ENCODE measurements around the gene COL7A1.

Gene COL7A1

DNA sequence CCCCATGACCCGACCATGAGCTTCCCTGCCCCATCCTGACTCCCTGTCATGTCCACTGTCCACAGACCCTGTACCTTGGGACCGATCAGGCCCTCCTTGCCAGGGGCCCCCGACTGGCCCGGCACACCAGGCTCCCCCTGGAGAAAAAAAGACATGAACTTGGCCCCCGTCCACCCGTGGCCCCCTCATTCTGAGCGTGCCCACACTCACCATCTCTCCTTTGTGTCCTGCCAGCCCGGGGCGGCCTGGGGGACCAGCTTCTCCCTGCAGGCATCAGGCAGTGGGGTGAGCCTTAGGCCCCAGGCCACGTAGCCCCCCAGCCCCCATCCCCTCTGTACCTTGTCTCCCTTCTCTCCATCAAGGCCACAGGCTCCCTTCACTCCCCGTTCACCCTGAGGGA, 27.6 kb downstream of the COL7A1 start:
- H3K9ac ChIP-seq (ENCODE audit: low read length): no peak overlapping the region
- peaks cover 9% of the 10 kb centered on the region for H3K4me1 ChIP-seq (ENCODE audit: control insufficient read depth, insufficient read depth, low read length)
- H3K36me3 ChIP-seq (ENCODE audit: control insufficient read depth, insufficient read depth, low read length, severe bottlenecking): no peaks in the 10 kb centered on the region
- H3K27me3 ChIP-seq (replicated peaks; ENCODE audit: control insufficient read depth, insufficient read depth, low read length): no peaks in the 10 kb centered on the region
- no peaks in the 10 kb centered on the region for H3K9me3 ChIP-seq (ENCODE audit: control insufficient read depth, low read length)
- no peak overlapping the region for H3K4me3 ChIP-seq (ENCODE audit: low read length)
- DNase-seq (ENCODE audit: low read depth): no peak

DNA sequence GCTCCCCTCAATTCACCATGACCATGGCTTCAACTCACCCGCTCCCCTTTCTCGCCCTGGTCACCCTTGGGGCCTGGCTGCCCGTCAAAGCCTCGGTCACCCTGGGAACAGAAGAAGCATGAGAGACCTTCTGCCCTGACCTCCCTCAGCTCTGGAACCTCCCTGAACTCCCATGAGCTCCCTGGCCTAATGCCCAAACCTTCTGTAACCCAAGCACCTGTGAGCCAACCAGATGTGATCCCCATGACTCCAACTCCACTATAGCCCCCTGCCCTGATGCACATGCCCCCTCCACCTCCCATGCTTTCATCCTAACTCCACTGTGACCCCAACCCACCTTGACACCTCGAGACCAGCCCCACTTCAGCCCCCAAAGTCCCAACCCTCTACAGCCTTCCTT, 28.0 kb downstream of the COL7A1 start:
- H3K9ac ChIP-seq (ENCODE audit: low read length): no peak overlapping the region

DNA sequence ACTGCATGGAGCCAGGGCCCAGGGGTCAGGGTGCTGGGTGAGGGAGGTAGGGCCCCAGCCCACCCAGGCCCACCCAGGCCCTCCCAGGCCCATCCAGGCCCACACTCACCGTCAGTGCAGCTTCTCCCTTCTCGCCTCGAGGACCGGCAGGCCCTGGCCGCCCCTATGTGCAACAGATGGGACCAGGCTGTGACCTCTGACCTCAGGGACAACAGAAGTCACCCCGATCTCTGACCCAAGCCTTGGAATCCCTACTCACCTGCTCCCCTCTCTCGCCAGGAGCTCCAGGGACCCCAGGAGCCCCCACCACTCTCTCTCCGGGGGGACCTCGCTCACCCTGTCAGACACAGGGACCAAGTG, 28.7 kb downstream of the COL7A1 start:
- Histone ChIP-seq H3K36me3 (ENCODE audit: control insufficient read depth, insufficient read depth, low read length, severe bottlenecking) (no peaks in the 10 kb centered on the region), H3K4me3 (ENCODE audit: low read length) (no peak overlapping the region), H3K9me3 (ENCODE audit: control insufficient read depth, low read length) (no peaks in the 10 kb centered on the region), H3K4me1 (ENCODE audit: control insufficient read depth, insufficient read depth, low read length) (peaks cover 9% of the 10 kb centered on the region), H3K27me3 (replicated peaks; ENCODE audit: control insufficient read depth, insufficient read depth, low read length) (no peaks in the 10 kb centered on the region), H3K9ac (ENCODE audit: low read length) (no peak overlapping the region)
- no peak for DNase-seq (ENCODE audit: low read depth)

More for the DNA sequence above, 28.0 kb downstream of the COL7A1 start:
- DNase-seq (ENCODE audit: low read depth): no peak
- Histone ChIP-seq H3K36me3 (ENCODE audit: control insufficient read depth, insufficient read depth, low read length, severe bottlenecking) (no peaks in the 10 kb centered on the region), H3K9me3 (ENCODE audit: control insufficient read depth, low read length) (no peaks in the 10 kb centered on the region), H3K4me1 (ENCODE audit: control insufficient read depth, insufficient read depth, low read length) (peaks cover 9% of the 10 kb centered on the region), H3K27me3 (replicated peaks; ENCODE audit: control insufficient read depth, insufficient read depth, low read length) (no peaks in the 10 kb centered on the region), H3K4me3 (ENCODE audit: low read length) (no peak overlapping the region)

DNA sequence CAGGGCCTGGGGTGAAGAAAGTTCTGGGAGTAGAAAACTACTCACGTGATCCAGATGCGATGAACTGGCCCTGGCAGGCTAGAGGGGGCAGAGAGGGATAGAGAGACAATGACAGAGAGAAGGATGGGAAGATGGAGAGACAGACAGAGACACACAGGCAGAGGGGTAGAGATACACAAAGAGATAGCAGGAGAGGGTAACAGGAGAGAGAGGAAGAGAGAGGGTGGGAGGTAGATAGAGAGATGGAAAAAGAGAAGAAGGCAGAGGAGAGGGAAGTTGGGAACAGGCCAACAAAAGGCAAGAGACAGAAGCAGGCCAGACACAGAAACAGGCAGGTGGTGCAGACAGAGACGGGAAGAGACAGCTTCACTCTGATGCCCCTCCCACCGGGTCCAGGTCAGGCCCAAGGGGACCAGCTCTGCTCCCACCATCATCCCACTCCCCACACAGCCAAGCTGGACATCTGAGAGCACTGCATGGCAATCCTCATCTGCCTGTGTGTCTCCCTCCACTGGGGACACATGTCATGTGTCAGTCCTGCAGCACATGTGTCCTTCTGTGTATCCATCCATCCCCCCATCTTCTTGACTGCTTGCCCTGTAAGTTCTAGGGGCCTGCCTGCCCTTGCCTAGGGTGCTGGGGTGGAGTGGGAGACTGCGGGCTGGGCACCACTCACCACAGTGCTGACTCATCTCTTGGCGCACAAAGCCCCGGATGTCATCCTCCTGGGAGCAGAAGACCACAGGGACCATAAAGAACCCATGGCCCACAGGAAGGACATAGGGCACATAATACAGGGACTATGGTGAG, 29.3 kb downstream of the COL7A1 start:
- peak; percentile 68 for DNase-seq (ENCODE audit: low read depth)
- H3K36me3 ChIP-seq (ENCODE audit: control insufficient read depth, insufficient read depth, low read length, severe bottlenecking): no peaks in the 10 kb centered on the region
- H3K9ac ChIP-seq (ENCODE audit: low read length): no peak overlapping the region
- H3K9me3 ChIP-seq (ENCODE audit: control insufficient read depth, low read length): no peaks in the 10 kb centered on the region
- H3K4me3 ChIP-seq (ENCODE audit: low read length): no peak overlapping the region
- H3K4me1 ChIP-seq (ENCODE audit: control insufficient read depth, insufficient read depth, low read length): peaks cover 10% of the 10 kb centered on the region
- no peaks in the 10 kb centered on the region for H3K27me3 ChIP-seq (replicated peaks; ENCODE audit: control insufficient read depth, insufficient read depth, low read length)

DNA sequence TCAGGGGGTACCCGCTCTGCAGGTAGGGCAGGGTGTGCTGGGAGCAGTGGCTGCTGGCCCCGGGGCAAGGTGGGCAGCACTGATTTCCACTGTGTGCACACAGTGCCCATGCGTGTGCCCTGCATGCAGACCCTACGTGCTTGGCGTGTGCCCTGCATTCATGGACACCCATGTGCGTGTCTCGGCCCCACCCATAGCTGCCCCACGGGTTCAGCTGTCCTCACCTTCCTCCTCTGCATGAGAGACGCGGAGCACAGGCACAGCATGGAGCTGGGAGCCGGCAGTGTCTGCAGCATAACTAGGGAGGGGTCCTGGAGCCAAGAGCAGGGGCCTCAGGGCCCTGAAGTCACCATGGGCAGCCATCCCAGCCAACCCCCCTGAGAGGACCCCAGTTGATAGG, 29.9 kb downstream of the COL7A1 start:
- H3K4me3 ChIP-seq (ENCODE audit: low read length): no peak overlapping the region
- no peaks in the 10 kb centered on the region for H3K36me3 ChIP-seq (ENCODE audit: control insufficient read depth, insufficient read depth, low read length, severe bottlenecking)
- peaks cover 16% of the 10 kb centered on the region for H3K4me1 ChIP-seq (ENCODE audit: control insufficient read depth, insufficient read depth, low read length)
- H3K27me3 ChIP-seq (replicated peaks; ENCODE audit: control insufficient read depth, insufficient read depth, low read length): no peaks in the 10 kb centered on the region
- H3K9ac ChIP-seq (ENCODE audit: low read length): no peak overlapping the region
- DNase-seq (ENCODE audit: low read depth): no peak
- H3K9me3 ChIP-seq (ENCODE audit: control insufficient read depth, low read length): no peaks in the 10 kb centered on the region

DNA sequence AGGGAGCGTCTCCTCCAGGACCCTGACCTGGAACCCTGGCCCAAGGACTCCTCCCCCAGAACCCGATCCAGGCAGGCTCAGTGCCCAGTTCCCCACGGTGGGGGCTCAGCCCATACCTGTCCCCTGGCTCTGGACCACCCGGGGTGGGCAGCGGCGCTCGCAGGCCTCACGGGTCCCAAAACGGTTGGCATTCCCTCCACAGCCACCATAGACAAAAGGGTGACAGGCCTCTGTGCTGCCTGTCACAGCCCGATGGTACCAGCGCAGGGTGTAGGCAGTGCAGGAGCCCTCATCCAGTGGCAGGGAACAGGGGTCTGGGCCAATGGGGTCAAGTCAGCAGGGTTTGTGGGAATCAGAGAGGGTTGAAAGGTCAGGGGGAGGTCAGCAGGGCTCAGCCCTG, 30.5 kb downstream of the COL7A1 start:
- Histone ChIP-seq H3K36me3 (ENCODE audit: control insufficient read depth, insufficient read depth, low read length, severe bottlenecking) (no peaks in the 10 kb centered on the region), H3K4me1 (ENCODE audit: control insufficient read depth, insufficient read depth, low read length) (peaks cover 19% of the 10 kb centered on the region), H3K9ac (ENCODE audit: low read length) (no peak overlapping the region), H3K9me3 (ENCODE audit: control insufficient read depth, low read length) (no peaks in the 10 kb centered on the region), H3K27me3 (replicated peaks; ENCODE audit: control insufficient read depth, insufficient read depth, low read length) (no peaks in the 10 kb centered on the region), H3K4me3 (ENCODE audit: low read length) (no peak overlapping the region)
- no peak for DNase-seq (ENCODE audit: low read depth)

DNA sequence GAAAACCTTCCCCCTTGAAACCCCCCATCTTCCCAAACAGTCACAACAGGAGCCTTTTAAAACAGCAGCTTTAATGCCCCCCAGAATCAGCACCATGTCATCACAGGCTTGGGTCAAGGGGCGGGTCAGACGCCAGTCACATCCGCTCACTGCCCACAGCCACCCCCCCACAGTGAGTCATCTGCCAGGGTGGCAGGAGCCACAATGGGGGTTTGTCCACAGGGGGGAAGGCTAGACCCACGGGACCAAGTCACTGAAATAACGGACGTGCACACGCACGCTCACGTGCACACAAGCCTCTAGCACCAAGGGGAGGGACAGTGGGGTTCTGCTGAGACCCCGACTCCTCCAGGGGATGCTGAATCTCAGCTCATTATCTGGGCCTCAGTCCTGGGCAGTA, 31.1 kb downstream of the COL7A1 start:
- no peaks in the 10 kb centered on the region for H3K36me3 ChIP-seq (ENCODE audit: control insufficient read depth, insufficient read depth, low read length, severe bottlenecking)
- H3K27me3 ChIP-seq (replicated peaks; ENCODE audit: control insufficient read depth, insufficient read depth, low read length): no peaks in the 10 kb centered on the region
- no peaks in the 10 kb centered on the region for H3K9me3 ChIP-seq (ENCODE audit: control insufficient read depth, low read length)
- H3K4me3 ChIP-seq (ENCODE audit: low read length): no peak overlapping the region
- peaks cover 19% of the 10 kb centered on the region for H3K4me1 ChIP-seq (ENCODE audit: control insufficient read depth, insufficient read depth, low read length)
- DNase-seq (ENCODE audit: low read depth): peak; percentile 66
- H3K9ac ChIP-seq (ENCODE audit: low read length): no peak overlapping the region

DNA sequence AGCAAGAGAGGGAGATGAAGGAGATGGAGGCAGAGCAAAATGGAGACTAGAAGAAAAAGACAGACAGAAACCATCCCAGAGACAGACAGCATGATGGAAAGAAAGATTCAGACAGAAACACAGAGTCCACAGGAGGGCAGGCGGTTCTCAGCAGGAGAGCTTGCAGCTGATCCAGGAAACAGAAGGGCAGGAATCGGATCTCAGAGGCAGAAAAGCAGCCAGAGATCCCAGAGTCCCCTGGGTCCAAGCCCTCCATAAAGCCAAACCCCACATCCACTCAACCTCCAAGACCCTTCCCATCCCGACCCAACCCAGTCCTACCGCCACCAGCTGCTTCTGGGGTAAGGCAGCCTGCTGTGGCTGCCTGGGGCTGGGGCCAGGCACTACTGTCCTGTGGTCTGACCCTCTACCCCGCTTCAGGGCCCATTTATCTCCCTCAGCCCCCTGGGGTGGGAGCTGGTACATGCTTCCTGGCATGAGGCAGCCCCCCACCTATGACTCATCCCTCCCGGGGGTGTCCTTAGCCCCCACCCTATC, 31.7 kb downstream of the COL7A1 start, which contains the start of gene UCN2:
Gene UCN2 (minus strand): TSS at position 400 of the 537 bp plus-strand sequence. CDS start 657 bp downstream, outside the sequence.
- no peaks in the 10 kb centered on the region for H3K36me3 ChIP-seq (ENCODE audit: control insufficient read depth, insufficient read depth, low read length, severe bottlenecking)
- no peak within 1 kb of the TSS for H3K9ac ChIP-seq (ENCODE audit: low read length)
- H3K4me3 ChIP-seq (ENCODE audit: low read length): no peak within 1 kb of the TSS
- DNase-seq (ENCODE audit: low read depth): peak; percentile 57
- no peaks in the 10 kb centered on the region for H3K27me3 ChIP-seq (replicated peaks; ENCODE audit: control insufficient read depth, insufficient read depth, low read length)
- H3K9me3 ChIP-seq (ENCODE audit: control insufficient read depth, low read length): no peaks in the 10 kb centered on the region
- H3K4me1 ChIP-seq (ENCODE audit: control insufficient read depth, insufficient read depth, low read length): peaks cover 19% of the 10 kb centered on the region

DNA sequence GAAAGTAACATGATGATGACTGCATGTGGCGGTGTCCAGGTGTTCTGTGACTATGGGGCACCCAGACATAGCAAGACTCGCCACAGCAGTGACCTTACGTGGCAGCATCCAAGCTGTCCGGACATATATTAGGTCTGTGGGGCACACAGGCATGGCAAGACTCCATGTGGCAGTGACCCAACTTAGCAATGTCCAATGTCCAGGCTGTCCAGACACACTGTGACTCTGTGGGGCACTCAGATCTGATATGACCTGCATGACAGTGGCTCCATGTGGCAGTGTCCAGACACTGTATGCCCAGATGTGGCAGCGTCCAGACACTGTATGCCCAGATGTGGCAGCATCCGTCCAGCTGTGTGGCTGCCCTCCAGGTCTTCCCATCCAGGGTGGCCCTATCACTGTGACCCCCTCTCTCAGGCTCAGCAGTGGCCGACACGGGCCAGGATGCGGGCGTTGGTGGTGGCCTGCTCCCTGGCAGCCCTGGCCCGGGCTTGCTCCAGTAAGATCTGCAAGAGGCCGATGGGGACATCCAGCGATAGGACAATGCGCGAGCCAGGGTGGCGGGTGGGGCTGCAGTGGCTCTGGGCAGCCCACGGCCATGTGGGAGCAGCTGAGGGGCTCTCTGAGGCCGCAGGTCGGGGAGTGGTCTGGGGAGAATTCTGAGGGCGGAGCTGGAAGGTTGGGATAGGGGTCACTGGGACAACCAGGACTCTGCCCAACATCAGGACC, 32.6 kb downstream of the COL7A1 start:
- Histone ChIP-seq H3K9me3 (ENCODE audit: control insufficient read depth, low read length) (no peaks in the 10 kb centered on the region), H3K27me3 (replicated peaks; ENCODE audit: control insufficient read depth, insufficient read depth, low read length) (no peaks in the 10 kb centered on the region), H3K9ac (ENCODE audit: low read length) (no peak overlapping the region), H3K4me3 (ENCODE audit: low read length) (no peak overlapping the region), H3K4me1 (ENCODE audit: control insufficient read depth, insufficient read depth, low read length) (peaks cover 21% of the 10 kb centered on the region), H3K36me3 (ENCODE audit: control insufficient read depth, insufficient read depth, low read length, severe bottlenecking) (no peaks in the 10 kb centered on the region)
- DNase-seq (ENCODE audit: low read depth): no peak

DNA sequence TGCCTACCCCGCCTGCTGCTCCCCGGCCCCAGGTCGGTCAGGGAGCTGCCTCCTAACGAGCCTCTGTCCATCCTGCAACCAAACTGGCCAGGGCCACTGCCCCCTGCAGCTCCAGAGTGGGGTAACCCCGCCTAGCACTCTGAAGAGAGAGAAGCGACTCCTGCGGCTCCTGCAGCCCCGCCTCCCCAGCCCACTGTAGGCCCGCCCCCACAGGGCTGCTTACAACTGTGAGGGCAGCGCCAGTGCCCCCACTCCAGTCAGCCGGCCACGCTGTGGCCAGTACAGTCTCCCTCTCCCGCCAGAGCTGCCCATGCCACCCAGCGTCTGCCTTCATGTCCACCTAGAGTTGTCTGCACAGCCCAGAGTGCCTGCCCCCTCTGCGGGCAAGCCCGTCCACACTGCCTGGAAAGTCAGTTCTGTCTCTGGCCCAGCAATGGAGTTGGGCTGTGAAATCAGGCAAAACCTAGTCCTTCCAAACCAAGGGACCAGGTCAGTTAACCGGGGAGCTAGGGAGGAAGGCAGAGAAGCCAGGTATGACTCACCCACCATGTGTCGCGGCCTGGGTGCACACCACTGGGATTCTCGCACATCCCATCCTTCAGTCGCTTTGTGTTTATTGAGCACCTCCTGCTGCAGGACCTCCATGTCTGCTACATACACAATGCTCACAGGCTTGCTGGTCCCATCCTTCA, 33.9 kb downstream of the COL7A1 start:
- Histone ChIP-seq H3K4me1 (ENCODE audit: control insufficient read depth, insufficient read depth, low read length) (peaks cover 27% of the 10 kb centered on the region), H3K9me3 (ENCODE audit: control insufficient read depth, low read length) (no peaks in the 10 kb centered on the region), H3K9ac (ENCODE audit: low read length) (no peak overlapping the region), H3K4me3 (ENCODE audit: low read length) (no peak overlapping the region), H3K36me3 (ENCODE audit: control insufficient read depth, insufficient read depth, low read length, severe bottlenecking) (no peaks in the 10 kb centered on the region), H3K27me3 (replicated peaks; ENCODE audit: control insufficient read depth, insufficient read depth, low read length) (no peaks in the 10 kb centered on the region)
- DNase-seq (ENCODE audit: low read depth): peak; percentile 57

DNA sequence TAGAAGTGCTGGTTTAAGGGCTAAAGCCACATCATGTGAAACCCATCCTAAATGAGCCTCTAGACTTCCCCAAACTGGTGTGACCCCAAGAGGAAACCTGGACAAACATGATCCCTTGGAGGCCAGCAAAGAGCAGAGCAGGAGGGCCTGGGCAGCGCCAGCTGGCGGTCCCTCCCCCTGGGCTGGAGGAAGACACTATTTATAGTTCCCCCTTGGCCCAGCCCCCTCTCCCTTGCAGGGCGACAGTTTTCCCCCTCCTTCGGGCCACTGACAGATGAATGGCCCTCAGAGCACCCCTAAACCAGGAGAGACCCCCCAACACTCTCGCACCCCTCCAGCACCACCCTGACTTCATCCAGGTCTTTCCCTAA, 34.5 kb downstream of the COL7A1 start:
- DNase-seq (ENCODE audit: low read depth): peak; percentile 23
- Histone ChIP-seq H3K9me3 (ENCODE audit: control insufficient read depth, low read length) (no peaks in the 10 kb centered on the region), H3K9ac (ENCODE audit: low read length) (peak overlapping the region; percentile 14), H3K4me1 (ENCODE audit: control insufficient read depth, insufficient read depth, low read length) (peaks cover 23% of the 10 kb centered on the region), H3K27me3 (replicated peaks; ENCODE audit: control insufficient read depth, insufficient read depth, low read length) (no peaks in the 10 kb centered on the region), H3K4me3 (ENCODE audit: low read length) (no peak overlapping the region), H3K36me3 (ENCODE audit: control insufficient read depth, insufficient read depth, low read length, severe bottlenecking) (no peaks in the 10 kb centered on the region)
